Ovary (tissue), 3 donors: ENCODE measurements around the gene FBN1.

Experiments
- CTCF ChIP-seq, 3 donors: fragments of 450-650 bp in 2 of 3; fragments of 200-600 bp in 1 of 3; IDR thresholded peaks; one replicate each; pipeline versions ENCODE4 v1.5.1 to v1.8.0; 2016 to 2022; ENCODE audit warnings: antibody characterized with exemption in 3 of 3, mild to moderate bottlenecking in 1 of 3
- POLR2A ChIP-seq: fragments of 450-650 bp; IDR thresholded peaks from one replicate; pipeline ENCODE4 v1.6.1; 2017; ENCODE audit warnings: antibody characterized with exemption, mild to moderate bottlenecking, moderate library complexity
- donor health status: DM: no; HTN: no; CAD: no.

GRCh38 chr15:48409623-48410022, 235.9 kb downstream of the FBN1 start:
- no peak for TF ChIP-seq CTCF (IDR thresholded peaks at IDR 0.05)
- no peak for TF ChIP-seq POLR2A
